ENCODE results near the gene CAPZB. TPM values are rescaled to one million over a fixed set of nuclear protein-coding genes. Genes with fewer than 3 reads are reported as not detected.
A peak's percentile ranks its signal among the peaks of the same experiment; 100 is the strongest.

Gene CAPZB
- polyA plus RNA-seq, 2 of the 4 experiments (the other 2 are of a cell fraction), result 133 to 296 TPM

- no peak overlapping the region for H3K27ac ChIP-seq
- ATAC-seq, result no peak
- FAIRE-seq, result no peak
- no peaks in the 10 kb centered on the region for H3K4me1 ChIP-seq
- 97% methylated on average over 24 of the region's 27 CpGs for WGBS (ENCODE audit: missing lambda C conversion rate)
- H3K9me3 ChIP-seq, result no peaks in the 10 kb centered on the region
- POLR2A ChIA-PET, result no interaction called here
- CTCF ChIA-PET, result no interaction called here
- no peak for DNase-seq (ENCODE audit: low read depth in 1 of 2, low spot score in 1 of 2)
- TF ChIP-seq NR3C1 (IDR thresholded peaks at IDR 0.05) (no peak), TP53 (CRISPR knock-in tag; IDR thresholded peaks at IDR 0.05) (no peak), HEYL (CRISPR knock-in tag; IDR thresholded peaks at IDR 0.05) (no peak), RCOR1 (IDR thresholded peaks at IDR 0.05; ENCODE audit: low read depth, low read length) (no peak), FOXS1 (CRISPR knock-in tag; IDR thresholded peaks at IDR 0.05) (no peak), JUNB (IDR thresholded peaks at IDR 0.05) (no peak), NFE2L2 (conservative IDR thresholded peaks at IDR 0.05; ENCODE audit: low read length) (no peak), POLR2A (IDR thresholded peaks at IDR 0.05; ENCODE audit: low read length) (no peak)
- no peak overlapping the region for H3K4me2 ChIP-seq
- no peak overlapping the region for H3K4me3 ChIP-seq
Observed at GRCh38 chr1:19338323-19338762, 147.0 kb downstream of the CAPZB start.

- POLR2A ChIA-PET, result no interaction called here
- no peak overlapping the region for H3K27ac ChIP-seq
Observed at GRCh38 chr1:19337289-19337688, 148.1 kb downstream of the CAPZB start.

GRCh38 chr1:19336543-19336942, 148.8 kb downstream of the CAPZB start:
- H3K4me1 ChIP-seq, result no peaks in the 10 kb centered on the region
- H3K9me3 ChIP-seq, result no peaks in the 10 kb centered on the region
- FAIRE-seq (no peak), DNase-seq (ENCODE audit: low read depth in 1 of 2, low spot score in 1 of 2) (no peak), ATAC-seq (peak; percentile 13 to 31; a peak in 2 of 6 replicates)
- no peak overlapping the region for H3K4me2 ChIP-seq
- TF ChIP-seq REST (IDR thresholded peaks at IDR 0.05), result no peak
- TF ChIP-seq TFCP2L1 (CRISPR knock-in tag; IDR thresholded peaks at IDR 0.05), result no peak
- no peak for TF ChIP-seq CEBPB (IDR thresholded peaks at IDR 0.05)
- TF ChIP-seq RCOR1 (IDR thresholded peaks at IDR 0.05; ENCODE audit: low read depth, low read length), result no peak
- TF ChIP-seq E2F6 (IDR thresholded peaks at IDR 0.05; ENCODE audit: borderline replicate concordance, low read depth), result no peak
- no peak for TF ChIP-seq CBX8 (IDR thresholded peaks at IDR 0.05)
- TF ChIP-seq SMC3 (IDR thresholded peaks at IDR 0.05), result no peak
- no peak for TF ChIP-seq HES2 (IDR thresholded peaks at IDR 0.05)
- no peak for TF ChIP-seq HOXB13 (CRISPR knock-in tag; IDR thresholded peaks at IDR 0.05; ENCODE audit: low read depth)
- no peak for TF ChIP-seq SREBF2 (IDR thresholded peaks at IDR 0.05)
- TF ChIP-seq HDAC2 (IDR thresholded peaks at IDR 0.05), result no peak
- TF ChIP-seq GATA3 (IDR thresholded peaks at IDR 0.05; ENCODE audit: borderline replicate concordance), result no peak
- TF ChIP-seq MYC (IDR thresholded peaks at IDR 0.05; ENCODE audit: borderline replicate concordance, low read length), result no peak
- TF ChIP-seq NR3C1 (IDR thresholded peaks at IDR 0.05), result no peak
- POLR2A ChIA-PET, result no interaction called here
- no peak overlapping the region for H3K4me3 ChIP-seq
- H3K27ac ChIP-seq, result no peak overlapping the region
- WGBS (ENCODE audit: missing lambda C conversion rate), result 88% methylated on average over 6 of the region's 7 CpGs
- CTCF ChIA-PET, result interaction anchor here (1.3 to 2.5 kb wide), 3 partner anchors 8 to 315 kb away, joined by 3 to 9 read pairs (median 4); no protein-coding TSS in a partner anchor

More at GRCh38 chr1:19337289-19337688, 148.1 kb downstream of the CAPZB start:
- 100% methylated on average over 3 of the region's 4 CpGs for WGBS (ENCODE audit: missing lambda C conversion rate)
- no peak for ATAC-seq
- CTCF ChIA-PET, result interaction anchor here (1.9 kb wide), 1 partner anchor 314 kb away, joined by 4 read pairs; no protein-coding TSS in a partner anchor
- H3K4me2 ChIP-seq, result no peak overlapping the region
- no peak overlapping the region for H3K4me3 ChIP-seq
- no peak for FAIRE-seq
- H3K9me3 ChIP-seq, result no peaks in the 10 kb centered on the region
- H3K4me1 ChIP-seq, result no peaks in the 10 kb centered on the region
- DNase-seq (ENCODE audit: low read depth in 1 of 2, low spot score in 1 of 2), result no peak
- no peak for TF ChIP-seq NR3C1 (IDR thresholded peaks at IDR 0.05)
- no peak for TF ChIP-seq ESRRA (IDR thresholded peaks at IDR 0.05; ENCODE audit: borderline replicate concordance, low read length)
- TF ChIP-seq ZFP36 (IDR thresholded peaks at IDR 0.05; ENCODE audit: borderline replicate concordance, partially characterized antibody), result no peak
- TF ChIP-seq NFE2L2 (conservative IDR thresholded peaks at IDR 0.05; ENCODE audit: low read length), result no peak
- no peak for TF ChIP-seq E2F6 (IDR thresholded peaks at IDR 0.05; ENCODE audit: borderline replicate concordance, low read depth)
- no peak for TF ChIP-seq FOSB (CRISPR knock-in tag; IDR thresholded peaks at IDR 0.05)
- TF ChIP-seq FOXS1 (CRISPR knock-in tag; IDR thresholded peaks at IDR 0.05), result no peak
- no peak for TF ChIP-seq CHD2 (IDR thresholded peaks at IDR 0.05; ENCODE audit: low read length, partially characterized antibody)
- no peak for TF ChIP-seq CBX8 (IDR thresholded peaks at IDR 0.05)
- no peak for TF ChIP-seq GATA3 (IDR thresholded peaks at IDR 0.05; ENCODE audit: borderline replicate concordance)
- no peak for TF ChIP-seq ZNF302 (CRISPR knock-in tag; IDR thresholded peaks at IDR 0.05)
- TF ChIP-seq MAX (IDR thresholded peaks at IDR 0.05), result no peak
- TF ChIP-seq RAD21 (conservative IDR thresholded peaks at IDR 0.05 in 1 of 2, IDR thresholded peaks at IDR 0.05 in 1 of 2), result no peak

Measured in A549 (cell line).